Measurements from ENCODE around the gene PARP15. TPM values are rescaled to one million over a fixed set of nuclear protein-coding genes. Genes with fewer than 3 reads are reported as not detected.

Gene PARP15
- total RNA-seq, 2 experiments from 2014 or later, result 0.70 to 3.4 TPM

GRCh38 chr3:122572940-122573412, 4.5 kb upstream of the PARP15 start:
- peak overlapping the region; percentile 10 for H3K4me3 ChIP-seq (ENCODE audit: low read depth, low read length, poor library complexity, severe bottlenecking)
- H3K36me3 ChIP-seq (ENCODE audit: insufficient read depth, low read length), result no peaks in the 10 kb centered on the region
- TF ChIP-seq EZH2phosphoT487 (IDR thresholded peaks at IDR 0.05; ENCODE audit: borderline replicate concordance, low read depth, low read length) (no peak), CTCF (conservative IDR thresholded peaks at IDR 0.05; ENCODE audit: low read length) (no peak)
- BruUV-seq (replicated peaks), result no TSS peak
- H3K4me1 ChIP-seq (ENCODE audit: insufficient read depth, low read length, poor library complexity, severe bottlenecking), result peaks cover 65% of the 10 kb centered on the region
- H3K9me2 ChIP-seq (ENCODE audit: insufficient read depth, low read length), result no peaks in the 10 kb centered on the region
- ChIA-PET POLR2A (interaction anchor here (1.8 kb wide), 1 partner anchor 27 kb away, joined by 4 read pairs; no protein-coding TSS in a partner anchor), CTCF (ENCODE audit: unreplicated experiment) (no interaction called here)
- H3K79me2 ChIP-seq (ENCODE audit: insufficient read depth, low read depth, low read length), result no peaks in the 10 kb centered on the region
- DNase-seq (ENCODE audit: low spot score), result peak; percentile 77
- intact Hi-C loops (cut with micrococcal nuclease; ENCODE audit: unreplicated experiment), result no loop called here
- peak overlapping the region; percentile 19 for H3K27ac ChIP-seq (ENCODE audit: low read depth, low read length, poor library complexity, severe bottlenecking)
- no peaks in the 10 kb centered on the region for H3K9me3 ChIP-seq (ENCODE audit: low read length)
- no peak overlapping the region; the same call in 1 of the 2 replicates for H2AFZ ChIP-seq (ENCODE audit: low read length)
- peak overlapping the region; percentile 59 for H3K4me2 ChIP-seq (ENCODE audit: low read length)
- H4K20me1 ChIP-seq (ENCODE audit: insufficient read depth, low read length), result no peaks in the 10 kb centered on the region

- CTCF ChIA-PET (ENCODE audit: unreplicated experiment), result no interaction called here
- H3K36me3 ChIP-seq (ENCODE audit: insufficient read depth, low read length), result no peaks in the 10 kb centered on the region; the same call in 1 of the 2 replicates
- peak overlapping the region; percentile 89 for H3K27ac ChIP-seq (ENCODE audit: low read depth, low read length, poor library complexity, severe bottlenecking)
- no TSS peak for BruUV-seq (replicated peaks)
- DNase-seq (ENCODE audit: low spot score), result peak; percentile 96
- POLR2A ChIA-PET, result interaction anchor here (0.6 to 1.0 kb wide), 5 partner anchors 44 to 194 kb away, joined by 3 to 4 read pairs (median 3); partner anchors contain the start of genes MIX23 and WDR5B
- H4K20me1 ChIP-seq (ENCODE audit: insufficient read depth, low read length), result no peaks in the 10 kb centered on the region
- H3K9me3 ChIP-seq (ENCODE audit: low read length), result peaks cover 8% of the 10 kb centered on the region
- H3K79me2 ChIP-seq (ENCODE audit: insufficient read depth, low read depth, low read length), result no peaks in the 10 kb centered on the region
- intact Hi-C loops (cut with micrococcal nuclease; ENCODE audit: unreplicated experiment), result no loop called here
- peak overlapping the region; percentile 55 for H3K4me3 ChIP-seq (ENCODE audit: low read depth, low read length, poor library complexity, severe bottlenecking)
- H3K4me1 ChIP-seq (ENCODE audit: insufficient read depth, low read length, poor library complexity, severe bottlenecking), result peaks cover 72% of the 10 kb centered on the region
- H2AFZ ChIP-seq (ENCODE audit: low read length), result peak overlapping the region; percentile 55
- H3K4me2 ChIP-seq (ENCODE audit: low read length), result peak overlapping the region; percentile 89
- no peak for TF ChIP-seq CTCF (conservative IDR thresholded peaks at IDR 0.05; ENCODE audit: low read length)
- no peak for TF ChIP-seq EZH2phosphoT487 (IDR thresholded peaks at IDR 0.05; ENCODE audit: borderline replicate concordance, low read depth, low read length)
- H3K9me2 ChIP-seq (ENCODE audit: insufficient read depth, low read length), result no peaks in the 10 kb centered on the region
These were observed 1.1 kb upstream of the PARP15 start for GRCh38 chr3:122576174-122576940.
